Sigmoid colon (tissue), 7 donors: Measurements from ENCODE around the gene PDZRN3. TPM values are rescaled to one million over a fixed set of nuclear protein-coding genes. Genes with fewer than 3 reads are reported as not detected.

Experiments
- DNase-seq: peaks from one replicate; pipeline ENCODE4 v3.0.0-alpha.2; 2019
- H3K27ac ChIP-seq, 4 donors: fragments of 200-600 bp; sonication (generic); one replicate each; pipeline ENCODE4 v1.5.1; 2016 to 2019; ENCODE audit warnings: mild to moderate bottlenecking in 1 of 4
- H3K27me3 ChIP-seq, 3 donors: fragments of 200-600 bp; sonication (generic); one replicate each; pipeline ENCODE4 v1.5.1; 2019; ENCODE audit warnings: mild to moderate bottlenecking in 1 of 3
- H3K36me3 ChIP-seq, 4 donors: fragments of 200-600 bp; sonication (generic); one replicate each; pipeline ENCODE4 v1.5.1; 2016 to 2019
- H3K4me1 ChIP-seq, 4 donors: fragments of 200-600 bp; sonication (generic); one replicate each; pipeline ENCODE4 v1.5.1; 2017 to 2019
- H3K4me3 ChIP-seq, 4 donors: fragments of 200-600 bp; sonication (generic); one replicate each; pipeline ENCODE4 v1.5.1; 2017 to 2019; ENCODE audit warnings: mild to moderate bottlenecking in 2 of 4, moderate library complexity in 1 of 4
- H3K9me3 ChIP-seq, 4 donors: fragments of 200-600 bp in 3 of 4; sonication (generic) in 3 of 4; one replicate each; pipeline versions ENCODE4 v1.5.1 to v1.6.1; 2013 to 2019
- CTCF ChIP-seq, 4 experiments: fragments of 450-650 bp in 3 of 4; fragments of 200-600 bp in 1 of 4; IDR thresholded peaks; one replicate each; pipeline ENCODE4 v1.5.1; 2016 to 2019; ENCODE audit warnings: antibody characterized with exemption in 4 of 4, mild to moderate bottlenecking in 3 of 4, moderate library complexity in 2 of 4
- EP300 ChIP-seq, 4 donors: sonication (generic); formaldehyde crosslinking; IDR thresholded peaks; one replicate each; pipeline ENCODE4 v1.6.1; 2017; ENCODE audit warnings: antibody characterized with exemption in 4 of 4
- POLR2A ChIP-seq, 2 donors: fragments of 450-650 bp; IDR thresholded peaks; one replicate each; pipeline ENCODE4 v1.6.1; 2016; ENCODE audit warnings: antibody characterized with exemption in 2 of 2, mild to moderate bottlenecking in 2 of 2, moderate library complexity in 2 of 2
- POLR2AphosphoS5 ChIP-seq, 4 donors: sonication (generic); formaldehyde crosslinking; IDR thresholded peaks; one replicate each; pipeline ENCODE4 v1.6.1; 2017; ENCODE audit warnings: antibody characterized with exemption in 4 of 4
- WGBS, 2 donors: extraction: QIAGEN DNeasy Blood & Tissue Kit; methylation state at CpG; one replicate each; pipeline ENCODE4 v1.1.7; 2013; 5-methylcytosine and 5-hydroxymethylcytosine counted together
- intact Hi-C: fragments of 100-400 bp; cut with DNase I; formaldehyde crosslinking; loops from one replicate; pipeline ENCODE4 v1.15.1; 2023
- polyA plus RNA-seq, 3 donors: library from polyadenylated mRNA; stranded (reverse); fragments of 200-250 nt; gene quantifications; one replicate each; pipeline ENCODE4 v1.2.3, GENCODE V29; 2013
- total RNA-seq, 4 donors: library from RNA; depleted of rRNA; stranded (reverse); fragments of >200 nt; gene quantifications; one replicate each; pipeline ENCODE4 v1.1.0, GENCODE V29; 2016
- donor health status: healthy with polysubstance abuse.
- donor health status: Bipolar disorder and iron deficiency.
- donor health status: healthy.

The PDZRN3 gene
- total and polyA plus RNA-seq, 7 donors: 7.2 to 209 (median 172) TPM

GRCh38 chr3:73426606-73427005 is 198.1 kb downstream of the PDZRN3 start:
- TF ChIP-seq POLR2A (IDR thresholded peaks at IDR 0.05) (no peak), CTCF (IDR thresholded peaks at IDR 0.05) (no peak), POLR2AphosphoS5 (IDR thresholded peaks at IDR 0.05) (no peak), EP300 (IDR thresholded peaks at IDR 0.05) (no peak)
- DNase-seq: no peak
- Histone ChIP-seq H3K27me3 (no peaks in the 10 kb centered on the region), H3K27ac (peak overlapping the region; percentile 54 to 81 (median 68)), H3K36me3 (no peaks in the 10 kb centered on the region), H3K9me3 (no peaks in the 10 kb centered on the region), H3K4me1 (peaks cover 0 to 88% (median 69%) of the 10 kb centered on the region in 4 donors), H3K4me3 (no peak overlapping the region)
- 43 to 64% methylated on average over 7 of the region's 7 CpGs for WGBS, 2 donors
- intact Hi-C loops: loop anchor here (10.0 kb wide), 1 partner anchor 198 kb away; the partner anchor contains the start of gene PDZRN3

GRCh38 chr3:73423116-73423515 is 201.6 kb downstream of the PDZRN3 start:
- Histone ChIP-seq H3K27me3 (no peaks in the 10 kb centered on the region), H3K4me1 (peaks cover 0 to 88% (median 79%) of the 10 kb centered on the region in 4 donors), H3K36me3 (no peaks in the 10 kb centered on the region), H3K4me3 (peak overlapping the region in 1 of 4 donors; percentile 8), H3K27ac (peak overlapping the region; percentile 70 to 81 (median 78)), H3K9me3 (no peaks in the 10 kb centered on the region)
- intact Hi-C loops: loop anchor here (5.0 to 10.0 kb wide), 3 partner anchors 56 to 304 kb away; partner anchors contain the start of gene PDZRN3
- WGBS, 2 donors: 78 to 86% methylated on average over 3 of the region's 3 CpGs
- DNase-seq: peak; percentile 19
- TF ChIP-seq CTCF (IDR thresholded peaks at IDR 0.05) (no peak), POLR2AphosphoS5 (IDR thresholded peaks at IDR 0.05) (peak; percentile 26 to 58 (median 36)), POLR2A (IDR thresholded peaks at IDR 0.05) (no peak), EP300 (IDR thresholded peaks at IDR 0.05) (no peak)

GRCh38 chr3:73422571-73422970 is 202.2 kb downstream of the PDZRN3 start:
- peak overlapping the region; percentile 70 to 81 (median 78) for H3K27ac ChIP-seq
- no peaks in the 10 kb centered on the region for H3K9me3 ChIP-seq
- DNase-seq: no peak
- WGBS, 2 donors: 42 to 84% methylated on average over 2 of the region's 2 CpGs
- no peaks in the 10 kb centered on the region for H3K36me3 ChIP-seq
- intact Hi-C loops: loop anchor here (5.0 to 10.0 kb wide), 3 partner anchors 55 to 305 kb away; partner anchors contain the start of gene PDZRN3
- peaks cover 0 to 88% (median 75%) of the 10 kb centered on the region in 4 donors for H3K4me1 ChIP-seq
- TF ChIP-seq POLR2A (IDR thresholded peaks at IDR 0.05) (no peak), POLR2AphosphoS5 (IDR thresholded peaks at IDR 0.05) (peak; percentile 89 to 95 (median 93)), CTCF (IDR thresholded peaks at IDR 0.05) (no peak), EP300 (IDR thresholded peaks at IDR 0.05) (peak; percentile 80 to 94 (median 90))
- H3K27me3 ChIP-seq: no peaks in the 10 kb centered on the region
- peak overlapping the region in 1 of 4 donors; percentile 8 for H3K4me3 ChIP-seq

- DNase-seq: no peak
- Histone ChIP-seq H3K4me3 (no peak overlapping the region), H3K9me3 (no peaks in the 10 kb centered on the region), H3K27me3 (no peaks in the 10 kb centered on the region), H3K36me3 (no peaks in the 10 kb centered on the region), H3K27ac (peak overlapping the region; percentile 70 to 81 (median 78)), H3K4me1 (peaks cover 0 to 83% (median 64%) of the 10 kb centered on the region in 4 donors)
- intact Hi-C loops: loop anchor here (5.0 to 10.0 kb wide), 3 partner anchors 53 to 307 kb away; partner anchors contain the start of gene PDZRN3
- no peak for TF ChIP-seq POLR2AphosphoS5 (IDR thresholded peaks at IDR 0.05)
- TF ChIP-seq CTCF (IDR thresholded peaks at IDR 0.05): no peak
- 87 to 91% methylated on average over 3 of the region's 3 CpGs for WGBS, 2 donors
Observed at GRCh38 chr3:73419942-73420341, 204.8 kb downstream of the PDZRN3 start.
